ENCODE measurements around the gene LEMD1. TPM values are rescaled to one million over a fixed set of nuclear protein-coding genes. Genes with fewer than 3 reads are reported as not detected.

Gene LEMD1
- total RNA-seq, 1 donor: not detected

- TF ChIP-seq CTCF (IDR thresholded peaks at IDR 0.05; ENCODE audit: insufficient read depth, low read depth, low read length): no peak
- DNase-seq (ENCODE audit: low read depth): no peak
- H3K4me3 ChIP-seq (ENCODE audit: low read depth, low read length): no peak overlapping the region
Observed at GRCh38 chr1:205447457-205448341, 25.8 kb upstream of the LEMD1 start.

GRCh38 chr1:205446828-205447227, 25.0 kb upstream of the LEMD1 start:
- no peak for TF ChIP-seq CTCF (IDR thresholded peaks at IDR 0.05; ENCODE audit: insufficient read depth, low read depth, low read length)
- no peak for DNase-seq (ENCODE audit: low read depth)
- no peak overlapping the region for H3K4me3 ChIP-seq (ENCODE audit: low read depth, low read length)

GRCh38 chr1:205445646-205445935, 23.7 kb upstream of the LEMD1 start:
- DNase-seq (ENCODE audit: low read depth): no peak
- no peak for TF ChIP-seq CTCF (IDR thresholded peaks at IDR 0.05; ENCODE audit: insufficient read depth, low read depth, low read length)
- no peak overlapping the region for H3K4me3 ChIP-seq (ENCODE audit: low read depth, low read length)

GRCh38 chr1:205444931-205445645, 23.2 kb upstream of the LEMD1 start:
- no peak for TF ChIP-seq CTCF (IDR thresholded peaks at IDR 0.05; ENCODE audit: insufficient read depth, low read depth, low read length)
- peak; percentile 63 for DNase-seq (ENCODE audit: low read depth)
- no peak overlapping the region for H3K4me3 ChIP-seq (ENCODE audit: low read depth, low read length)

GRCh38 chr1:205444300-205444930, 22.6 kb upstream of the LEMD1 start:
- TF ChIP-seq CTCF (IDR thresholded peaks at IDR 0.05; ENCODE audit: insufficient read depth, low read depth, low read length): no peak

GRCh38 chr1:205443585-205444299, 21.9 kb upstream of the LEMD1 start:
- no peak for DNase-seq (ENCODE audit: low read depth)
- no peak overlapping the region for H3K4me3 ChIP-seq (ENCODE audit: low read depth, low read length)
- no peak for TF ChIP-seq CTCF (IDR thresholded peaks at IDR 0.05; ENCODE audit: insufficient read depth, low read depth, low read length)

More at GRCh38 chr1:205444300-205444930, 22.6 kb upstream of the LEMD1 start:
- H3K4me3 ChIP-seq (ENCODE audit: low read depth, low read length): no peak overlapping the region
- peak; percentile 7 for DNase-seq (ENCODE audit: low read depth)
